HG03575 (cell line): ENCODE data around the gene AFF2.
"Not testable (repeated sequence)": the region's sequence is repeated elsewhere in the genome, so short reads cannot be mapped to it uniquely, and the experiment has no call there.

Source experiments
- ATAC-seq: cut with Tn5 transposase; IDR thresholded peaks from one replicate; pipeline ENCODE4 v1.9.1; 2021; ENCODE audit not compliant: unreplicated experiment, insufficient number of reproducible peaks, low FRiP score; ENCODE audit errors: extremely low read depth

Gene AFF2

DNA sequence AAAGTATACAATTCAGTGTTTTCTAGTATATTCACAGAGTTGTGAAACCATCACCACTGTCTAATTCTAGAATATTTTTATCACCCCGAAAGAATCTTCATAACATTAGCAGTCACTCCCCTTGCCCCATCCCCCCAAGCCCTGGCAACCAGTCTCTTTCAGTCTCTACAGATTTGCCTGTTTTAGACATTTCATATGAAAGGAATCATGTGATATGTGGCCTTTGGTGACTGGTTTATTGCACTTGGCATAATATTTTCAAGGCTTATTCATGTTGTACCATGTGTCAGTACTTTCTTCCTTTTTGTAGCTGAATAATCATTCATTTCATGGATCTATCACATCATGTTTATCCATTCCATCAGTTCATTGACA, 371.7 kb downstream of the AFF2 start:
- no peak for ATAC-seq

DNA sequence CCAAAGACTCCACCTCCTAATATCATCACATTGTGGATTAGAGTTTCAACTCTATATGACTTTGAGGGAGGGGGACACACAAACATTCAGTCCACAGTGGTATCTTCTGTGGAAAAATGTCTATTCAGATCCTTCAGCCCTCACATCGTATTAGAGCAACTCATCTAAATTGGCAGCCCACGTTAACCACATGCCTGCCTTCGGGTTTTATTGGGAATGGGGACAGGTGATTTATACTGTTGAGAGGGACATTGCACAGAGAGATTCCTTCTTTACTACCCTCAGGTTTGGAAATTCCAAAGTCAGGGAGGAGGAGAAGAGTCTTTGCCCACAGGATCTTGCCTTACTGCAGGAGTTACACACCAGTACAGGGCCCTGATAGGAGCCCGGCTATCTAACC, 372.5 kb downstream of the AFF2 start:
- no peak for ATAC-seq

DNA sequence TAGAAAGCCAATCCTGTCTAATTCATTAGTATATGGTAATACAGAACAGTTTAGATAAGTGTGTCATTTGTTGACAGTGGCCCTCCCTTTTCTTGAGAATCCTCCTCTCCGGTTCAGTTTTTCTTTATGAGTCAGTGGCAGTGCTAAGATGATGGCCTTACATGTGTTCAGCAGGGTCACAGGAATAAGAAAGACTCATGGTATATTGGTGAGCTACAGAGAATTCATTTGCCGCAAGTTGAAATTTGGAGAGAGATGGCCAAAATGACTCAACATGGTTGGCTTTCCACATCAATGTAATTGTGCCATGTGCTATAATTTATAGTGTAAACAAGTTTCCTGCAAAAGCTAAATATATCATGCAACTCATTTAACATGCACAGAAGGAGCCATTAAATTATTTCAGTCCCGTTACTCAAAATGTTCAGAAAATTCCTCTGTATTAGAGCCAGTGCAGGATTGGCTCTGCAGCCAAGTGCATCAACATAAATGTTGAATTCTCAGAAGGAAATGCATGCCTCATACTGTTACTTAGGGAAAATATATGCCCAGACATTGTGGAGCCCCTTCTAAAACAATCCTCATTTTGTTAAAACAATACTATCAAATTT, 374.3 kb downstream of the AFF2 start:
- ATAC-seq, result no peak

DNA sequence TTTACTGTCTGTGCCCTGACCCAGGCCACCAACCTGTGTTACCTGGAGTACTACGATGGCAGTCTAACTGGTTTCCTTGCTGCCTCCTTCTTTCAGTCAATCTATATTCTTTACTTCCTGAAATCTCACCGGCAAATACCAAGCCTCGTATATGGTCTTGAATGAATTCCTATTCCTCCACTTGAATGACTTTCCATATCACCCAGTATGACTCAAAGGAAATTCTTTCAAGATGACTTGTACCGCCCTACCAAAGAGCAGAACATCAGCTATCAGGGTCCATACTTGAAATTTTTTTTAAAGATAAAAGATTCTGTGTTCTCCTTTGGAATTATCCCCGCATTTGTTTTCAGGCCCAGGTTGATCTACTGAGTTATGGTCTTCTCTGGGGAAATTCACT, 378.0 kb downstream of the AFF2 start:
- no peak for ATAC-seq

DNA sequence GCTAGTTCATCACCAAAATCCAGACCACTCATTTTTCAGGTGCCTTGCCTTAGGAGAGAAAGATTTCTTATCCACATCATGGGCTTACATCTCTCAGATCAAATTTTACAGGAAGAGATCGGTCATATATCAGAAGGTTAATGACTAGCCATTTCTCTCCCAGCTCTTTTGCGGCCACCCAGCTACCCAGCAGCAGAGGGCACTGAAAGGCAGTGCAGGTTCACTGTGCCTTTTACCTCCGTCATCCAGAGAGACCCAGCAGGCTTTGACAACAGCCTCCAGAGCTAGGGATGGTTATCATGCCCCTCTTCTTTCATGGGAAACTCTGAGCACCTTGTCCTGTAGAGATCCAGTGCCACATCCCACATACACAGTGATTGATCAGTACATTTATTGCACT, 384.8 kb downstream of the AFF2 start:
- no peak for ATAC-seq

DNA sequence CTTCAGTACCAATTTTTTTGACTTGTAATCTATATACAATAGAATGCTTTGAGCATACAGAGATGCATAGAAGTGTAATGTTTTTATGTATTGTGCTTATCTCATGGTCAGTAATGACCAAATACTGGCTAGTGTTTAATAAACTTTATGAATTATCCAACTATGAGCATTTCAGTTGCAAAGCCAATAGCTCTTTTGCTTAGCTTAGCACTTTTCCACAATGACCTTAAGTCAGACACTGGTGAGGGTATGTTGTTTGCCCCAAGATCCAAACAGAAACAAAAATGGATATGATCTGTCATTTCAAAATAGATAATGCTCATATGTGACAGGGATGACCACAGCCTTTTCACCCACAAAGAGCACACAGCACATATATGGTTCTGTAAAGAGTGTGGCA, 393.0 kb downstream of the AFF2 start:
- ATAC-seq, result no peak

DNA sequence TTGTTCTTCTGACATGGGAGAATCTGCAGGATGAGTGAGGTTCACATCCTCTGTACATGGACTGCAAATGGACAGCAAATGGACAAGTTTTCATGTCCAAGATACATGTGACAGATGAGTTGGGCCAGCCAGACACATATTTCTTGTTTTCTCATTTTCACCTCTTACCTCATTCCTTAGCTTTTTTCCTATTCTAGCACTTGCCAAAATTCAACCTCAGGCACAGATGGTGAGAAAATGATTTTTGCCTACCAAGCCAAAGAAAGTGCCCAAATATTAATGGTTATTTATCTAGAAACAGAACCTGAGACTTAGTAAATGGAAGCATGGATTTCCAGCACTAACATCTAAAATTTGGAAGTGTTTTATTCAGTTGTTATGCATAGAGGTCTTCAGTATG, 402.2 kb downstream of the AFF2 start:
- no peak for ATAC-seq

DNA sequence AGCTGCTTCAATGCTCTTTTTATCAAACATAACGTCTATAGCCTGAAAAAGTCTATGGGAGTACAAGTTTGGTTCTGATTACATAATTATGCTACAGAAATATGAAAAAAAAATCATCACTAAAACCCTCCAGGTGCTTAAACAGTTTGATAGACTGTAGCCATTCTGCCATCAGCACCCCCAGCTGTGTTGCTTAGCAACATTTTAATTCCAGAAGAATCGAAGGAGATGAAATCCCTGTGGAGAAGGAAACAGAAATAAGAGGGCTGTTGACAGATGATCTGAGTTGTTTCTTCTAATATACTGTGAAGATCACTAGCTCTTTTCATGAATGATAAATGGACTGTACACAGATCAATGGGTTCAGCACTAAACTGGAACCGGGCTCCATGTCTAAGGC, 402.8 kb downstream of the AFF2 start:
- ATAC-seq, result no peak

DNA sequence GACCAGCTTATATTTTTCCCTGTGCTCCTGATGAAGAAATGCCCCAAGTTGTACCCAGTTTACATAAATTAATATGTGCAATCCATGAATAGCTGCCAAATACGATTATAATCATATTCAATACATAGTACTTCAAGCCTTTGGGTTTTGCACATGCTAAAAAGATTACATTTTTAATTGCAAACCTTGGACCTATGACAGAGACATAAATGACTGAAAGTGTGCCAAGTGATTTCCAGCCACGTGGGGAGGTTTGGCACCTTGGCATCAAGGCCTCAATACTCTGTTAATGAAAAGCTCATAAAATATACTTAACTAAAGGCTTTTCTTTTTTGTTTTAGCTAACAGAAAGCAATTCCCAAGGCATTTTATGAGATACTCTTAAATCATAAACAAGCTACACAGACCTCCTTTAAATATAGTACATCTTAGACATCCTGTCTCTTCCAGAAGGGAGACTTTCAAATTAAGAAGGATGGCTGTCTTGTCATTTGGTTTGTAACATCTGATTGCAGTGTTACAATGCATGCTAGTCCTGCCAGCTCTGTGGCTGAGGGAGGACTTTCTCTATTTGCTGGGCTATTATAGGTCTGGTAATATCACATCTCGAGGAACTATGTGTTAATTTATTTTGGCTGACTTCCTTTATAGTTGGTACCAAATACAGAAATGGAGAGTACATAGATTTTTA, 404.1 kb downstream of the AFF2 start:
- no peak for ATAC-seq

DNA sequence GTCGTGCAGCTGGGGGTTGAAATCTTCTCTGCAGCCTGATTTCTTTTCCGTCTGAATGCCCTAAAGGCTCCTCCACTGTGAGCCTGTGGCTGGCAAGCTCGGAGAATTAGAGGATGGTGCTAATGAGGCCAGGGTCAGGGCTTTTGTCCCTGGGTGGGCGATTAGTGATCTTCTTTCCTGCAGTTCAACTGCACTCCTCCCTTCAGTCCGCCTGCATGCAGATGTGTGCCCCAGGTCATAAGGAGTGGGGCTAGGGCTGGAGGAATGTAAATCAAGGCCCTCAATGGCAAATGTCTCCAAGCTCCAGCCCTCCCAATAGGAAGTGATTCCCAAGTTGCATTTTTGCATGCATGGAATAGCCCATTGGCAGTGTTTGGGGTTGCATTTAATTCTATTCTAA, 405.0 kb downstream of the AFF2 start:
- ATAC-seq, result no peak

DNA sequence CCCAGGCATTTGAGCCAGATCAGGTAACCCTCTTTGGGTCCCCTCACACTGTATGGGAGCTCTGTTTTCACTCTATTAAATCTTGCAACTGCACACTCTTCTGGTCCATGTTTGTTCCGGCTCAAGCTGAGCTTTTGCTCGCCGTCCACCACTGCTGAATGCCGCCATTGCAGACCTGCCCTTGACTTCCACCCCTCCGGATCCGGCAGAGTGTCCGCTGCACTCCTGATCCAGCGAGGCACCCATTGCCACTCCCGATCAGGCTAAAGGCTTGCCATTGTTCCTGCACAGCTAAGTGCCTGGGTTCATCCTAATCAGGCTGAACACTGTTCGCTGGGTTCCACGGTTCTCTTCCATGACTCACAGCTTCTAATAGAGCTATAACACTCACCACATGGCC, 406.2 kb downstream of the AFF2 start:
- not testable (repeated sequence) for ATAC-seq

DNA sequence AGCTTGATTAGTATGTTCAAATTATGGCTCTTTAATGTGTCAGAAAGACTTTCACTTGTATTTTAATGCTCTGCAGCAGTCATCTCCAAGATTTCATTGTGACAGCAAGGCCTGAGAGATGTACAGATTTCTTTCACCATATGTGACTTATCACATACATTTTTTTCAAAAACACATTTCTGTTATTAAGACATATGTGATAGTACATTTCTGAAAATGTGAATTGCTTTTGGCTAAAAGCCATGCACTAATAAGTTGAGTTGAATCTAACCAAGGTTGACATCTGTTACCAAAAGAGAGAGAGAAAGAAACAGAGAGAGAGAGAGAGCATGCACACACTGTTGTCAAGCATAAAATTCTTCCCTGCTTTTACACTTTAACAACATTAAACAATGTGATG, 409.3 kb downstream of the AFF2 start:
- no peak for ATAC-seq

DNA sequence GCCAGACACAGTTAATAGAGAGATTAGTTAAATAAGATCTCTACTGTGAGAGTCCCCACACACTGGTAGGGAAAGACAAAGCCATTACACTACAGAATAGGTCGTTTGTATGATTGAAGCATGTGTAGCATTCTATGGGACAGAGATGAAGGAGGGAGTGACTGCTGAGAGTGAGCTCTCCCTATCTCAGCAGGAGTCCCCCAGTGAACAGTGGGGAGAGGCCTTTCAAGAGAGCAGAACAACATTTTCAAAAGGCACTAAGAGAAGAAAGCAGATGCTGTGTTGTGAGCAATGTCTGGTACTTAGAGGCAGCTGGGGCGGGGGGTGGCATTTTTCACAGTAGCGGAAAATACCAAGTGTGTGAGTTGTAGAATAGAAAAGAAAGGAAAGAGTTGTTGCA, 413.6 kb downstream of the AFF2 start:
- ATAC-seq, result no peak

DNA sequence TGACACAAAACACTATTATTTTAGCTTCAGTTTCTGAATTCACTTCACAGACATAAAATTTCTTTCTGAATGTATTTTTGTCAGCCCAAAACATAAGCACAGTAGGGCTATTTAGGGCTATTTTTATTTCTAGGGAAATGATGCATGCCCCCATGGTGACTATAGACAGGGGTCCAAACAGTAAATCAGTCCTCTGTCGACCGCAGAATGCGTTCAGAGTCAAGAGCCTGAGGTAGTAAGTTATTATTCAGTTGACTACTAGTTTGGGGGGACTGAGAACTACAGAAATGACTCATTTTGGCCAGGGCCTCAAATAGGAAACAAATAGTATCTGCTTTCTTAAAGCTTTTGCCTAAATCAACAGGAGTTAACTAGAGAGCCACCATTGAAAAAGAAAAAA, 414.4 kb downstream of the AFF2 start:
- no peak for ATAC-seq

DNA sequence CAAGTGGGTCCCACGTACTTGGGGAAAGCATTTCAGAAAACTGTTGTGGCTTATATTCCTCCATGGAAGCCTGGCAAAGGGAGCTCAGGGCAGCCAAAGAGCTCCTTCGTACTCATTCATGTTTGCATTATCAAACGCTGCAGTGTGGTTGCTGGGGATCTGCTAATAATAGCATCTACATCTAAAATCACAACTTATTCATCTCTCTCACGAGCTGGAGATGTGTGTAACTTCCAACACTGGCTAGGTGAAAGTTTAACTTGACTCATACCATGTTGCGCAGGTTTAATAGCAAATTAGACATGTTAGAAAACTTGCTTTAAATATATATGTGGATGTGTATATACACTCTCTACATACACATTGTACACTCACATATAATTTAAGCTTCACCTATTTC, 415.1 kb downstream of the AFF2 start:
- no peak for ATAC-seq

DNA sequence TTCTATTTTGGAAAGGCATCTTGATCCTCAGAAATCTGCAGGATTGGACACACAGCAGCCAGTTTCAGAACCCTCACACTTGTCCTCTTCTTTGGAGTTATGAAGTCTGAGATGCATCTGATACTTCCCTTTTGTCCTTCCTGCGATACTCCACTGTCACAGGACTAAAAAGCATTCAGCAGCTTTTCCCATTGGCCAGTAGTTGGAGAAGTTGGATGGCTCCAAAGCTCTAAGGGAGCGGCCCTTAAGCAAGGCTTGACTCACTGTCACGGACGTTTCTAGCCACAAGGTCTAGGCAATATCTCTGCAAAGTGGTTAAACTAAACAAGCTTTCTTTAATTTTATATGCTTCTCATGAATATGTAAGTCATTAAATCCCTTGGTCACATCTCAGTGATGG, 417.0 kb downstream of the AFF2 start:
- ATAC-seq, result no peak

DNA sequence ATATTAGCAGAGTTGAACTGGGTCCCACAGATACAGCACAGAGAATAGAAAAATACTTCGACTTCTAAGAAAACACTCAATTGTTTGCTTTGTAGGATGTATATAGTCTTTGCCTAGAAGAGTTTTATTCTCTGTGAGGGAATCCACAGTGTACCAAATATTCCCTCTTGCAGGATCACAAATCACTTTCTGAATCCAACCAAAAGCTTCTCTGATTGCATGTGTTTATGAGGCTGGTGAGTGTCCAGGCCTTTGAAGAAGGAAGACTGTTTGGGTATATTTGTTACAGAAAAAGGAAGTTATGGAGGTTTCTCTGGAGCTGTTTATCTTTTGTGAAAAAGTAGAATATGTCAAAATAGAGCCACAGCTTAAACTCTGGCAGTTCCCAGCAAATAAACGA, 423.2 kb downstream of the AFF2 start:
- no peak for ATAC-seq

DNA sequence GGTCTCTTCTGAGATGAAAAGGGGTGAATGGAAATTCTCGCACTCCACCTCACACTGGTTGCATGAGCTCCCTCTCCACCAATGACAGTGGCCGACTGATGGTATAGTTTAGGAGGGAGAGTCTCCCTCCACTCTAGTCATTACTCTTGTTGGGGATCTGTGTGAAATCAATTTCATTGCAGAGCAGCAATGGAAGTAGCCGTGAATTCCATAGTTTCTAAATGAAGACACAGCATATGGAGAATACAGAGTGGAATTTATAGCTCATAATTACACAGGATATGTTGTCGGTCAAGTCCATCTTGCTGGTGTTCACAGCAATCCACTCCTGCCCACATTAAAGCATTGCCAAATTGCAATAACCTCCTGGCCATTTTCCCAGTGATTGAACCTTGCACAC, 426.0 kb downstream of the AFF2 start:
- ATAC-seq, result no peak

DNA sequence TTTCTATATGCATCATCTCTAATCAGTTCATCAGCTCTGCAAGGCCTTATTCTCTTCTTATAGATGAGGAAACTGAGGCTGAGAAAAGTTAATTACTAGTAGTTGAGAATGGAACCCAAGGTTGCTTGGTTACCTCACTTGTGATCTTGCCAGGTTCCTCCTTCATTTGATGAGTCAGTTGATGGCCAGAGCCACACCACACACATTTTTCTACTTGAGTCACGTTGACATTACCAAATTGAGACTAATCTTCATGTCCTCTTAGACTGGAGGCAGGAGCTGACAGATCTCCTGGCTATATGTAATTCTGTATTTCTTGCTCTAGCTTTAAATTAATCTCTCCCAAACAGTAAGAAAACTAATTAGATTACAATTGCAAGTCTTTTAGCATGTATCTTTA, 428.4 kb downstream of the AFF2 start:
- ATAC-seq, result no peak

DNA sequence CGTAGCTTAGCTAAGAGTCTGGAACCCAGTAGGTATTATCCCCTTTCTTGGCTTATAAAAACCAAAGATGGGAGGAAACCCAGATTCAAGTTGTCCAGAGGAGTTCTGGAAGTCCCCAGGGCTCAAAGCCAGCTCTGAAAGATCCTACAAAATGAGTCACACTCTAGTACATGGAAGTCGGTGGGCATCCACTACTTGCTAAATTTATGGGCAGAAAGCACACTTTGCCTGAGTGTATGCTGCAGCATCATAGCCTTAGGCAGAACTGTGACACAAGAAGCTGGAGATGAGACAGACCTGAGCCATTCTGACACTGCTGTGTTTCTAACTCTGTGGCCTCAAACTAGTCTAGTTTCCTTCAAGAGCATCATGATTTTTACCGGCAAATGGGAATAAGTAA, 429.3 kb downstream of the AFF2 start:
- ATAC-seq, result no peak

DNA sequence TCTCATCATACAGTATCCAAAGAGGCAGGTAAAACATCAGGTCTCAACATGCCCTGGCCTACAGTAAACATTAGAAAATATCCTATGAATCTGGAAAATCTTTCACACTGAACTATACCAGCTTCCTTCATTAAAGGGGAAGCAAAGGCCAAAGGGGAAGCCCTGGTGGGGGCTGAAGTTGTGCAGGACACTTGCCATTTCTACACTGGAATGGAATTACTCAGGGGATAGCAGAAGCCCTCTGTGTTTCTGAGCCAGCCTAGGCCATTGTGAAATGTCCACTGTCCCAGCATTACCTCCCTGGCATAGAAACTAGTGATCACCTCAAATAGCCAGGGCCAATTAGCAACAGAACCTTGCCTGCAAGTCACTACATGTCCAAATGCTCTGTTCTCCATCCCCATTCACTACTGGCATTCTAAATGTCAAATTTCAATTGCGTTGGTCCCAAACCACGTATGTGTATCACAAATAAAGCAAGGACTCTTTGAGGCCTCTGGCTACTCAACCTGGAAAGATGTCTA, 429.9 kb downstream of the AFF2 start:
- ATAC-seq, result no peak
